Activated naive CD8-positive, alpha-beta T cell treated with anti-CD3 and anti-CD28 coated beads, Interleukin-2, amount 10 ng/mL, durations not matched to agents 7 days and 5 days (primary cell): ENCODE results near the gene ZNF18. TPM values are rescaled to one million over a fixed set of nuclear protein-coding genes. Genes with fewer than 3 reads are reported as not detected.

ENCODE experiments used
- ATAC-seq: fragments of 150-1000 bp; cut with Tn5 transposase; one replicate; pipeline ENCODE4 v1.10.0; 2021; ENCODE audit warnings: low read depth, moderate library complexity
- POLR2A ChIA-PET: fragments of 350-600 bp; sonication (Branson Sonifier 250); formaldehyde crosslinking; loops from one replicate; lab custom pipeline; 2021; ENCODE audit warnings: antibody characterized with exemption; lab: Charles Lee
- DNase-seq: peaks from one replicate; pipeline ENCODE4 v3.0.0; 2021
- H3K27ac Mint-ChIP-seq: one replicate; pipeline ENCODE4 v1.8.0; 2022; ENCODE audit warnings: mild to moderate bottlenecking, mixed read lengths
- H3K27me3 Mint-ChIP-seq: one replicate; pipeline ENCODE4 v1.8.0; 2022; ENCODE audit warnings: mild to moderate bottlenecking, moderate library complexity, mixed read lengths
- H3K36me3 Mint-ChIP-seq: one replicate; pipeline ENCODE4 v1.8.0; 2021; ENCODE audit warnings: mild to moderate bottlenecking, mixed read lengths
- H3K4me1 Mint-ChIP-seq: one replicate; pipeline ENCODE4 v1.8.0; 2021; ENCODE audit warnings: mixed read lengths
- H3K4me3 Mint-ChIP-seq: one replicate; pipeline ENCODE4 v1.8.0; 2022; ENCODE audit warnings: mild to moderate bottlenecking, moderate library complexity, mixed read lengths
- H3K9me3 Mint-ChIP-seq: one replicate; pipeline ENCODE4 v1.8.0; 2021; ENCODE audit warnings: mixed read lengths
- total RNA-seq, 2 experiments: library from RNA; stranded (reverse); gene quantifications; one replicate each; pipeline ENCODE4 v1.2.3, GENCODE V29; 2021

ZNF18 gene
- total RNA-seq, 2 experiments from 2014 or later: 16.3 to 18.1 TPM

GRCh38 chr17:11928436-11928835, 68.8 kb downstream of the ZNF18 start:
- no peaks in the 10 kb centered on the region for H3K4me1 Mint-ChIP-seq
- H3K36me3 Mint-ChIP-seq: no peaks in the 10 kb centered on the region
- no peak overlapping the region for H3K27ac Mint-ChIP-seq
- POLR2A ChIA-PET: no interaction called here
- DNase-seq (no peak), ATAC-seq (no peak)
- no peaks in the 10 kb centered on the region for H3K27me3 Mint-ChIP-seq
- H3K4me3 Mint-ChIP-seq: no peak overlapping the region
- no peaks in the 10 kb centered on the region for H3K9me3 Mint-ChIP-seq

Other genes starting within 250 kb of the ZNF18 start
- 10 to 100 TPM; 44.6 to 47.1 TPM for gene MAP2K4, start 23.4 kb upstream of the ZNF18 start, total RNA-seq